Mucosa of stomach (tissue), 1 donor: ENCODE measurements around the gene SCIMP.

Source experiments
- H3K27me3 ChIP-seq: one replicate; pipeline ENCODE4 v1.7.0; 2013; ENCODE audit warnings: mild to moderate bottlenecking, low read length; ENCODE audit not compliant: control insufficient read depth, insufficient read depth
- H3K36me3 ChIP-seq: one replicate; pipeline ENCODE4 v1.7.0; 2013; ENCODE audit warnings: low read length; ENCODE audit not compliant: control insufficient read depth, insufficient read depth
- H3K4me1 ChIP-seq: one replicate; pipeline ENCODE4 v1.7.0; 2013; ENCODE audit warnings: mild to moderate bottlenecking, low read length; ENCODE audit not compliant: control insufficient read depth, insufficient read depth
- H3K4me3 ChIP-seq: one replicate; pipeline ENCODE4 v1.7.0; 2013; ENCODE audit warnings: low read length
- H3K9ac ChIP-seq: one replicate; pipeline ENCODE4 v1.7.0; 2013; ENCODE audit warnings: mild to moderate bottlenecking, low read length, moderate library complexity
- H3K9me3 ChIP-seq: one replicate; pipeline ENCODE4 v1.7.0; 2013; ENCODE audit warnings: mild to moderate bottlenecking, low read length, moderate library complexity; ENCODE audit not compliant: control insufficient read depth
- donor health status: Pancreatic carcinoma.

Gene SCIMP

DNA sequence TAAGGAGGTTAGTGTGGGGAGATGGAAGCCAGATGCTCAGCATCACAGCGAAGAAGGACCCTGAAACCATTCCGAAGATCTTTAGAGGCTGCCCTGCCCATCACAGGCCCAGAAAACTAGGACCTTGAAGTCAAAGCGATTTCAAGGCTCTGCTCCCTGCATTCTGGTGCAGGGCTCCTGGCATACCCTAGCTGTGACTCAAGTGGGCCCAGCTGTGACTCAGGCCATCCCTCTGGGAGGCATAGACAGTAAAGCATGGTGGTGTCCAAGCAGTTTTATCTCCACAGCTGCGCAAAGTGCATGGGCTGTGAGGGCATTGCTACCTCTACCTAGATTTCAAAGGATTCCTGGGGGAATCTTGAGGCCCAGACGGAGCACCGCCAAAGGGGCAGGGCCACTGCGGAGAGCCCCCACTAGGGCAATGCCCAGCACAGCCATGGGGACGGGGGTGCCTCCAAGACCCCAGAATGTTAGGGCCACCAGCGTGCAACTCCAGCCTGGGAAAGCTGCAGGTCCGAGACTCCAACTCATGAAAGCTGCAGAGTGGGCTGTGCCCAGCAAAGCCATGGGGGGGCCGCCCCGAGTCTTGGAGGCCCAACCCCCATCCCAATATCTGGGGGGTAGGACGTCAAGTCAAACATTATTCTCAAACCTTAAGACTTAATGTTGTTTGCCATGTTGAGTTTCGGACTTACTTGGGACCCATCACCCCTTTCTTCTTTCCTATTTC is 31.3 kb downstream of the SCIMP start:
- H3K4me1 ChIP-seq = peaks cover 12% of the 10 kb centered on the region
- H3K9me3 ChIP-seq = no peaks in the 10 kb centered on the region
- H3K36me3 ChIP-seq = no peaks in the 10 kb centered on the region
- H3K9ac ChIP-seq = no peak overlapping the region
- no peak overlapping the region for H3K4me3 ChIP-seq
- H3K27me3 ChIP-seq = no peaks in the 10 kb centered on the region

DNA sequence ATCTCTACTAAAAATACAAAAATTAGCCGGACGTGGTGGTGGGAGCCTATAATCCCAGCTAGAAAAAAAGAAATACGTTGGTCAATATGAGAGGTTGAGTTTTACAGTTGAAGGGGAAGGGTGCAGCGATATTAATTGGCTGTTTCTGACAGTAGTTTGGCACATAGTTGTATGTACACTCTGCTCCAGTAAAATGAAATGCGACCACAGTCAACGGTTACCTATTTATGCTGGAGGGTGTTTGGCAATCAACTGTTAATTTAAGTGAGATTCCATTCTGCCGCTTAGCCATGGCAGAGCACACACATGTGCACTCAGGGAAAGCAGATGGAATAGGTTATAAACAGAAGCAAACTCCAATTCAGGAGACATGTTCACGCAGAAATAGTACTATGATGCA is 33.6 kb downstream of the SCIMP start:
- peaks cover 14% of the 10 kb centered on the region for H3K4me1 ChIP-seq
- H3K4me3 ChIP-seq = no peak overlapping the region
- no peaks in the 10 kb centered on the region for H3K9me3 ChIP-seq
- no peaks in the 10 kb centered on the region for H3K36me3 ChIP-seq
- no peak overlapping the region for H3K9ac ChIP-seq
- H3K27me3 ChIP-seq = no peaks in the 10 kb centered on the region

DNA sequence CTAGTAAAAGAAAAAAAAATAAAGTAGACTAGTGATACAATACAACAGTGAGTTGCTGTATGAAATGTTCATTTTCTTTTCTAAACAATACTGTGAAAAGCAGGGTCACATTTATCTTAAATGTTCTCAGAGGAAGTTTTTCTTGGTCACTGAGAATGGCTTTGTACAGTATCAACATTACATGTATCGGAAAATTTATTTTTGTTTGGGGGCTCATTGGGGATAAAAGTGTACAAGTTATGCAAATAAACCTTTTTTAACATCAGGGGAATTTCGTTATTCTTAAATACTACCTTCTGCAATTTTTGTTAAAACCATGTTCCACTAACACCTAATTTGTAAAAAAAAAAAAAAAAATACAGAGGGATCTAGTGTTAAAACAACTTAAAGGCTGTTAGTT is 34.3 kb downstream of the SCIMP start:
- Histone ChIP-seq H3K9ac (no peak overlapping the region), H3K4me1 (peaks cover 19% of the 10 kb centered on the region), H3K9me3 (no peaks in the 10 kb centered on the region), H3K4me3 (no peak overlapping the region), H3K36me3 (no peaks in the 10 kb centered on the region), H3K27me3 (no peaks in the 10 kb centered on the region)

DNA sequence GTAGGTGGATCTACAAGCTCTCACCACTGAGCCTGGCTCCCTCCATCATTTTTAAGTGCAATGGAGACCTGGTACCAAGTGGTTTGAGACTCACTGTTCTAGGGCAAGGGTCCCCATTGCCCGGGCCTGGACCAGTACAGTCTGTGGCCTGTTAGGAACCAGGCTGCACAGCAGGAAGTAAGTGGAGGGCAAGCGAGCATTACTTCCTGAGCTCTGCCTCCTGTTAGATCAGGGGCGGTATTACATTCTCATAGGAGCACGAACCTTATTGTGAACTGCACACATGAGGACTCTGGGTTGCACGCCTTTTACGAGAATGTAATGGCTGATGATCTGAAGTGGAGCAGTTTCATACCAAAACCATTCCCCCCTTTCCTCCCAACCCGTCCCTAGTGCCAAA is 36.2 kb downstream of the SCIMP start:
- no peak overlapping the region for H3K4me3 ChIP-seq
- no peak overlapping the region for H3K9ac ChIP-seq
- H3K9me3 ChIP-seq = no peaks in the 10 kb centered on the region
- H3K36me3 ChIP-seq = no peaks in the 10 kb centered on the region
- H3K4me1 ChIP-seq = peaks cover 11% of the 10 kb centered on the region
- no peaks in the 10 kb centered on the region for H3K27me3 ChIP-seq

DNA sequence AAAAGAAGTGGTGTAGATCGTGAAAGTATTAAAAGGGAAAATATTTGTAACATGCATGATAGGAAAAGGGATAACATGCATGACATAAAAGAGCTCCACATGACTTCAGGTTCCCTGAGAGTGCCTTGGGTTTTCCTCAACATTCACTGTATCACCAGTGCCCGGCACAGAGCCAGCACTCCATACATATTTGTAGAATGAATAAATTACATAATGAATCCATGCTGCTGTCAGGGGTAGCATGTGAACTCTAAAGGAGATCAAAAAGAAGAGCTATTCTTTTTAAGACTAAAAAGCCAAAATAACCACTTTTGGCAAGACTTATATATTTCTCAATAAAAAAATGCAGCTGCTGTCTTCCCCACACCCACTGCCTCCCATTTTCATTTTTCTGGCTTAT is 40.3 kb downstream of the SCIMP start:
- H3K36me3 ChIP-seq = no peaks in the 10 kb centered on the region

DNA sequence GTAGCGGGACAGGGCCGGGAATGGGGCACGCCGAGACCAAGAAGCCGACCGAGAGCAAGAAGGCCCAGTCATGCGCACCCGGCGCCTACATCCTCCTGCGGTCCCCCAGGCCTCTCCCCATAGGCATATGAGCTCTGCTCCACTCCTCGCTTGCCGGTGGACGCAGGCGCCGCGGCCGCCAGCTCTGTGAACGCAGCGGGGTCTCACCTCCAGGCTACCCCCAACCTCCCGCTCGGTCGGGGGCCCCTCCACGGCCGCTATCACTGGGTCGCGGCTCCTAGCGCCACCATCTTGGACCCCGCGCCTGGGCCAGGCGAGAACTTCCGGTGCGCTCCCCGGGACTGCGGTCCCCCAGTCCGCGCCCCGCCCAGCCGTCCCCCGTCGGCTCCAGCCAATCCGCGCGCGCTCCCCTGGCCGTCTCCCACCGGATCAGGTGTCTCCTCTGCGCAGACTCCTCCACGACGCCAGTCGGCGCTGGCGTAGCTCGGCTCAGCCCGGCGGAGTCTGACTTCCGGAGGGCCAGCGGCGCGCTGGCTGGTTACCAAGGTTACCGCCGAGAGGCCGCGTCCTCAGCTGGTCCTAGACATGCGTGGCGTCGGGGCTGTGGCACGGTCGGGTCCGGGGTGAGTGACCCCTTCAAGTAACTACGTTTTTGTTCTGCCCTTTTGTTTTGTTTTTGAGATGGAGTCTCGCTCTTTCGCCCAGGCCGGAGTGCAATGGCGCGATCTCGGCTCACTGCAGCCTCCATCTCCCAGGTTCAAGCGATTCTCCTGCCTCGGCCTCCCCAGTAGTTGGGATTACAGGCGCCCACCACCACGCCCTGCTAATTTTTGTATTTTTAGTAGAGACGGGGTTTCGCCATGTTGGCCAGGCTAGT is 42.9 kb downstream of the SCIMP start, which contains the start of gene ZNF594:
Gene ZNF594 (minus strand): TSS at position 328 of the 877 bp plus-strand sequence. CDS start 7,612 bp downstream, outside the sequence.
- Histone ChIP-seq H3K4me1 (peaks cover 6% of the 10 kb centered on the region), H3K9ac (peak within 1 kb of the TSS; percentile 87), H3K9me3 (no peaks in the 10 kb centered on the region), H3K36me3 (no peaks in the 10 kb centered on the region), H3K4me3 (peak within 1 kb of the TSS; percentile 95), H3K27me3 (no peaks in the 10 kb centered on the region)

More for the DNA sequence above, 40.3 kb downstream of the SCIMP start:
- Histone ChIP-seq H3K4me3 (no peak overlapping the region), H3K9me3 (no peaks in the 10 kb centered on the region), H3K4me1 (peaks cover 6% of the 10 kb centered on the region), H3K27me3 (no peaks in the 10 kb centered on the region), H3K9ac (no peak overlapping the region)

DNA sequence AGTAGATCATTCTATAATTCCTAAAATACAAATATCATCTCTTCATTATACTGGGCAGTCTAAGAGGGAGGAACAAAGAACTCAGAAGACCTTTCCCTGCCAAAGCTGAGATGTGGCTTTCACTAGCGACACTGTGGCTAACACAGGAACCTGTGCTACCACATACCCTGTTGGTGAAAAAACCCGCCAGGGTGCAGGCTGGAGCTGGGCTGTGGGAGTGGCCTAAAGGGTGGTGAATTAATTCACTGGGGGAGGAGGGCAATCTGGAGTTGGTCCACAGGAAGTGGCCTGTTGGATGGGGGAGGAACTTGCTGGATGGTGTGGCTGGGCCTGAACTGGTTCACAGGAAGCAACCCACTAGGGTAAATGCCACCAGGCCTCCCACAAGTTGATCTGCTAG is 50.4 kb downstream of the SCIMP start:
- peaks cover 44% of the 10 kb centered on the region for H3K9me3 ChIP-seq
- H3K36me3 ChIP-seq = no peaks in the 10 kb centered on the region
- H3K4me1 ChIP-seq = no peaks in the 10 kb centered on the region
- no peak overlapping the region for H3K4me3 ChIP-seq
- H3K9ac ChIP-seq = no peak overlapping the region
- no peaks in the 10 kb centered on the region for H3K27me3 ChIP-seq

DNA sequence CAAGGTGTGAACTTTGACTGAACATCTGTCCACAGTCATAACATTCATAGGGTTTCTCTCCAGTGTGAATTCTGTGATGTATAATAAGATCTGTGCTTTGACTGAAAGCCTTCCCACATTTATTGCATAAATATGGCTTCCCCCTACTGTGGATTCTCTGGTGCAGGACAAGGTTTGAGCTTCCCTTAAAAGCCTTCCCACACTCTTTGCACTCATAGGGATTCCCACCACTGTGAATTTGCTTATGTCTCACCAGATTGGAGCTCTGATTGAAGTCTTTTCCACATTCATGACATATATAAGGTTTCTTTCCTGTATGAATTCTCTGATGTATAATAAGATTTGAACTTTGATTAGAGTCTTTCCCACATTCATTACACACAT is 51.3 kb downstream of the SCIMP start:
- Histone ChIP-seq H3K4me3 (no peak overlapping the region), H3K9me3 (peaks cover 44% of the 10 kb centered on the region)

DNA sequence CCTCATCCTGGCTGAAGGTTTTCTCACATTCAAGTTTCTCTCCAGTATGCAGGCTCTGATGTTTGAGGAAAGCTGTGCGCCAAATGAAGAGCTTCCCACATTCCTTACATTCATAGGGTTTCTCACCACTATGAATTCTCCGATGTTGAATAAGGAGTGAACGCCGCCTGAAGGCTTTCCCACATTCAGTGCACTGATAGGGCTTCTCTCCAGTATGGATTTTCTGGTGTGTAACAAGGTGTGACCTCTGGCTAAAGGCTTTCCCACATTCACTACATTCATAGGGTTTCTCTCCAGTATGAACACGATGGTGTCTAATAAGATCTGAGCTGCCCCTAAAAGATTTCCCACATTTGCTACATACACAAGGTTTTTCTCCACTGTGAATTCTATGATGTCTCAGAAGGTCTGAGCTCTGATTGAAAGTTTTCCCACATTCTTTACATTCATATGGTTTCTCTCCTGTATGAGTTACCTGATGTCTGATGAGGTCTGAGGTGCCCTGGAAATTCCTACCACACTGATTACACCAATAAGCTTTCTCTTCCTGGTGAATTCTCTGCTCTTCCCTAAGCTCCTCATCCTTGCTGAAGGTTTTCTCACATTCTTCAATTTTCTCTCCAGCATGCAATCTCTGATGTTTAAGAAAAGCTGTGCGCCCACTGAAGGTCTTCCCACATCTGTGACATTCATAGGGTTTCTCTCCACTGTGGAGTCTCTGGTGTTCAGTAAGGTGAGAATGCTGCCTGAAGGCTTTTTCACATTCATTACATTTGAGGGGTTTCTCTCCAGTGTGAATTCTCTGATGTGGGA is 51.9 kb downstream of the SCIMP start:
- no peaks in the 10 kb centered on the region for H3K4me1 ChIP-seq
- peaks cover 44% of the 10 kb centered on the region for H3K9me3 ChIP-seq
- H3K36me3 ChIP-seq = no peaks in the 10 kb centered on the region
- no peaks in the 10 kb centered on the region for H3K27me3 ChIP-seq
- H3K4me3 ChIP-seq = no peak overlapping the region
- no peak overlapping the region for H3K9ac ChIP-seq

More for the DNA sequence above, 51.3 kb downstream of the SCIMP start:
- H3K27me3 ChIP-seq = no peaks in the 10 kb centered on the region
- no peaks in the 10 kb centered on the region for H3K4me1 ChIP-seq
- H3K36me3 ChIP-seq = no peaks in the 10 kb centered on the region
- H3K9ac ChIP-seq = no peak overlapping the region

DNA sequence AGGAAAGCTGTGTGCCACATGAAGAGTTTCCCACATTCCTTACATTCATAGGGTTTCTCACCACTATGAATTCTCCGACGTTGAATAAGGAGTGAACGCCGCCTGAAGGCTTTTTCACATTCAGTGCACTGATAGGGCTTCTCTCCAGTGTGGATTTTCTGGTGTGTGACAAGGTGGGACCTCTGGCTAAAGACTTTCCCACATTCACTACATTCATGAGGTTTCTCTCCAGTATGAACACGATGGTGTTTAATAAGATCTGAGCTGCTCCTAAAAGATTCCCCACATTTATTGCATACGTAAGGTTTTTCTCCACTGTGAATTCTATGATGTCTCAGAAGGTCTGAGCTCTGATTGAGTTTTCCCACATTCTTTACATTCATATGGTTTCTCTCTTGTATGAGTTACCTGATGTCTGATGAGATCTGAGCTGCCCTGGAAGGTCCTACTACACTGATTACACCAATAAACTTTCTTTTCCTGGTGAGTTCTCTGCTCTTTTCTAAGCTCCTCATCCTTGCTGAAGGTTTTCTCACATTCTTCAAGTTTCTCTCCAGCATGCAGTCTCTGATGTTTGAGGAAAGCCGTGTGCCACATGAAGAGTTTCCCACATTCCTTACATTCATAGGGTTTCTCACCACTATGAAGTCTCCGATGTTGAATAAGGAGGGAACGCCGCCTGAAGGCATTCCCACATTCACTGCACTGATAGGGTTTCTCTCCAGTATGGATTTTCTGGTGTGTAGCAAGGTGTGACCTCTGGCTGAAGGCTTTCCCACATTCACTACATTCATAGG is 53.0 kb downstream of the SCIMP start:
- Histone ChIP-seq H3K4me3 (no peak overlapping the region), H3K9ac (no peak overlapping the region), H3K4me1 (no peaks in the 10 kb centered on the region), H3K9me3 (peaks cover 44% of the 10 kb centered on the region), H3K36me3 (no peaks in the 10 kb centered on the region), H3K27me3 (no peaks in the 10 kb centered on the region)

DNA sequence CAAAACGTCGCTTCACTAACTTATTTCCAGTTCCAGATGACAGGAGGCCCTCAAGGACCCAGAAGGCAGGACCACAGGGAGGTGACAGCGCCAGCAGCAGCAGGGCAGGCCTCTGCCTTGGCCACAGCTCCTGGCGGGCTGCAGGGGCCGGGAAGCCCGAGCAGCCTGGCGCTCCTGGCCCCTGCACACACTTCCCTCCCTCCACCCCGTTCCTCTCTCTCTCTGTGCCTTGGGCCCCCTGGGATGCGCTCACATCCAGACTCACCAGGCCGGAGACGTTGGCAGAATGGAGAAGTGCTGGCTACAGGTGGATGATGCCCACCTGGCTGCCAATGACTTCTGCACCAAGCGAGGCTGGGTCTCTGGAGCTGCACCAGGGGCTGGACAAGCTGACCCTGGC is 55.7 kb downstream of the SCIMP start:
- no peak overlapping the region for H3K9ac ChIP-seq
- no peaks in the 10 kb centered on the region for H3K4me1 ChIP-seq
- peaks cover 32% of the 10 kb centered on the region for H3K9me3 ChIP-seq
- H3K4me3 ChIP-seq = no peak overlapping the region
- H3K36me3 ChIP-seq = no peaks in the 10 kb centered on the region
- H3K27me3 ChIP-seq = no peaks in the 10 kb centered on the region
